Measurements from ENCODE around the gene RIC8B.

Gene RIC8B

GRCh38 chr12:106758349-106759110, 16.0 kb upstream of the RIC8B start:
- no peak for DNase-seq

GRCh38 chr12:106759526-106760183, 14.8 kb upstream of the RIC8B start:
- no peak for DNase-seq

- DNase-seq = no peak
These were observed 14.3 kb upstream of the RIC8B start for GRCh38 chr12:106760184-106760531.

- DNase-seq = no peak
These were observed 10.3 kb upstream of the RIC8B start for GRCh38 chr12:106764220-106764619.

- DNase-seq = no peak
These were observed 9.7 kb upstream of the RIC8B start for GRCh38 chr12:106764738-106765137.

GRCh38 chr12:106766393-106766826, 8.1 kb upstream of the RIC8B start:
- no peak for DNase-seq

GRCh38 chr12:106767206-106767605, 7.3 kb upstream of the RIC8B start:
- DNase-seq = no peak

- DNase-seq = no peak
These were observed 6.3 kb upstream of the RIC8B start for GRCh38 chr12:106767954-106768822.

GRCh38 chr12:106769078-106769477, 5.4 kb upstream of the RIC8B start:
- DNase-seq = no peak

GRCh38 chr12:106769546-106769945, 4.9 kb upstream of the RIC8B start:
- no peak for DNase-seq

GRCh38 chr12:106771425-106771824, 3.1 kb upstream of the RIC8B start:
- DNase-seq = no peak

- DNase-seq = no peak
These were observed 1.0 kb upstream of the RIC8B start for GRCh38 chr12:106773286-106774004.

GRCh38 chr12:106774808-106775524, 484 bp downstream of the RIC8B start:
- DNase-seq = no peak

GRCh38 chr12:106776897-106777296, 2.4 kb downstream of the RIC8B start:
- DNase-seq = no peak

GRCh38 chr12:106780010-106780631, 5.6 kb downstream of the RIC8B start:
- no peak for DNase-seq

- DNase-seq = no peak
These were observed 8.1 kb downstream of the RIC8B start for GRCh38 chr12:106782619-106783018.

GRCh38 chr12:106783515-106783914, 9.0 kb downstream of the RIC8B start:
- no peak for DNase-seq

- DNase-seq = no peak
These were observed 15.5 kb downstream of the RIC8B start for GRCh38 chr12:106790020-106790419.

- DNase-seq = no peak
These were observed 17.0 kb downstream of the RIC8B start for GRCh38 chr12:106791531-106791930.

- DNase-seq = no peak
These were observed 19.9 kb downstream of the RIC8B start for GRCh38 chr12:106794369-106794768.

- no peak for DNase-seq
These were observed 26.8 kb downstream of the RIC8B start for GRCh38 chr12:106801167-106801708.
